ENCODE measurements around the gene ROBO4. TPM values are rescaled to one million over a fixed set of nuclear protein-coding genes. Genes with fewer than 3 reads are reported as not detected.
A peak's percentile ranks its signal among the peaks of the same experiment; 100 is the strongest.

The ROBO4 gene
- total RNA-seq, 1 donor from 2014 or later = not detected

DNA sequence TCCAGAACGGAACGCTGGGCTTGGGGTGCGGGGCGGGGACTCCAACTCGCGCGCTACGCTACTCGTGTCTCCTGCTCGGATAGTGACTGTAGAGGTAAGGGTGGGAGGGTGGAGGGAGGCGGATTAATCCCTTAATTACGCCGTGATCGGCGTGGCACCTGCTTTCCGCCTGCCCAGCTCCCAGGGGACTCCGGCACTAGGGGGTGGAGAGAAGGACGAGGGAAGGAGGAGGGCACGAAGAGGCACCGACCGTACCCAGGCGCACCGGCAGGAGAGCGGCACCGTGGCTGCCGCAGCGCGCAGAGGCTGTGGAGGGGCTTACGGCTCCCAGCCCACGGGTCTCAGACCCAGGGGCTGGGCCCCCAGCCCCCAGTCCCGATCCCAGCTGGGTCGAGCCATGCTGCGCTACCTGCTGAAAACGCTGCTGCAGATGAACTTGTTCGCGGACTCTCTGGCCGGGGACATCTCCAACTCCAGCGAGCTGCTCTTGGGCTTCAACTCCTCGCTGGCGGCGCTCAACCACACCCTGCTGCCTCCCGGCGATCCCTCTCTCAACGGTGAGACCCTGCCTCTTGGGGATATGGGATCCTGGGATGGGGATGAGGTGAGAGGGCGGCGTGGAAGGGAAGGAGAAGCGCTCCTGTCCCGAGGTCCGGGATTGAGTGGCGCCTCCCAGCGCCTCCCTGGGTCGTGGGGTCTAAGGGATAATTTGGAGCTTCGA, 32.3 kb downstream of the ROBO4 start, which contains the start of gene ROBO3:
Gene ROBO3, plus strand, starts transcription at position 252 of the 721 bp plus-strand sequence. Its CDS starts 146 bp downstream, at position 398.
- Mint-ChIP-seq H3K4me1 (peaks cover 12% of the 10 kb centered on the region), H3K4me3 (peak within 1 kb of the TSS; percentile 42), H3K36me3 (no peaks in the 10 kb centered on the region), H3K27ac (no peak within 1 kb of the TSS), H3K9me3 (no peaks in the 10 kb centered on the region), H3K27me3 (ENCODE audit: low read depth) (peaks cover 100% of the 10 kb centered on the region)
- peak in 1 of 2 experiments; percentile 38 for DNase-seq (ENCODE audit: low spot score in 2 of 2, unreplicated experiment in 2 of 2)
- TF ChIP-seq, protein P1, sequence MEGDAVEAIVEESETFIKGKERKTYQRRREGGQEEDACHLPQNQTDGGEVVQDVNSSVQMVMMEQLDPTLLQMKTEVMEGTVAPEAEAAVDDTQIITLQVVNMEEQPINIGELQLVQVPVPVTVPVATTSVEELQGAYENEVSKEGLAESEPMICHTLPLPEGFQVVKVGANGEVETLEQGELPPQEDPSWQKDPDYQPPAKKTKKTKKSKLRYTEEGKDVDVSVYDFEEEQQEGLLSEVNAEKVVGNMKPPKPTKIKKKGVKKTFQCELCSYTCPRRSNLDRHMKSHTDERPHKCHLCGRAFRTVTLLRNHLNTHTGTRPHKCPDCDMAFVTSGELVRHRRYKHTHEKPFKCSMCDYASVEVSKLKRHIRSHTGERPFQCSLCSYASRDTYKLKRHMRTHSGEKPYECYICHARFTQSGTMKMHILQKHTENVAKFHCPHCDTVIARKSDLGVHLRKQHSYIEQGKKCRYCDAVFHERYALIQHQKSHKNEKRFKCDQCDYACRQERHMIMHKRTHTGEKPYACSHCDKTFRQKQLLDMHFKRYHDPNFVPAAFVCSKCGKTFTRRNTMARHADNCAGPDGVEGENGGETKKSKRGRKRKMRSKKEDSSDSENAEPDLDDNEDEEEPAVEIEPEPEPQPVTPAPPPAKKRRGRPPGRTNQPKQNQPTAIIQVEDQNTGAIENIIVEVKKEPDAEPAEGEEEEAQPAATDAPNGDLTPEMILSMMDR (IDR thresholded peaks at IDR 0.05; ENCODE audit: unreplicated experiment) = no peak

DNA sequence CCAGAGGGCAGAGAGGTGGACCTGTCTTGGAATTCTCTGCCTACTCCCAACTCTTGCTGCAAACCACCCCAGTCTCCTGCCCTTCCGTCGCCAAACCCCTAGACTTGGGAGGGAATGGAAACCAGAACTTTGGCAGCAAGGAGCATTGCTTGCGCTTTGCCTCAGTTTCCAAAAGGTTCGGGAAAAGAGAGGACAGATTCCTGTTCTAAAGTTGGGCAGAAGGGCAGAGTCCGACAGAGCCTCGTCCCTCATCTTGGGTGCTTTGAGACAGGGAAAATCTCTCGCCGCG, 32.8 kb downstream of the ROBO4 start:
- DNase-seq (ENCODE audit: low spot score in 2 of 2, unreplicated experiment in 2 of 2) = no peak
- TF ChIP-seq, protein P1 (IDR thresholded peaks at IDR 0.05; ENCODE audit: unreplicated experiment) = no peak
- H3K4me3 Mint-ChIP-seq = no peak overlapping the region
- H3K27me3 Mint-ChIP-seq (ENCODE audit: low read depth) = peaks cover 100% of the 10 kb centered on the region
- H3K27ac Mint-ChIP-seq = no peak overlapping the region
- H3K36me3 Mint-ChIP-seq = no peaks in the 10 kb centered on the region
- peaks cover 12% of the 10 kb centered on the region for H3K4me1 Mint-ChIP-seq
- no peaks in the 10 kb centered on the region for H3K9me3 Mint-ChIP-seq

DNA sequence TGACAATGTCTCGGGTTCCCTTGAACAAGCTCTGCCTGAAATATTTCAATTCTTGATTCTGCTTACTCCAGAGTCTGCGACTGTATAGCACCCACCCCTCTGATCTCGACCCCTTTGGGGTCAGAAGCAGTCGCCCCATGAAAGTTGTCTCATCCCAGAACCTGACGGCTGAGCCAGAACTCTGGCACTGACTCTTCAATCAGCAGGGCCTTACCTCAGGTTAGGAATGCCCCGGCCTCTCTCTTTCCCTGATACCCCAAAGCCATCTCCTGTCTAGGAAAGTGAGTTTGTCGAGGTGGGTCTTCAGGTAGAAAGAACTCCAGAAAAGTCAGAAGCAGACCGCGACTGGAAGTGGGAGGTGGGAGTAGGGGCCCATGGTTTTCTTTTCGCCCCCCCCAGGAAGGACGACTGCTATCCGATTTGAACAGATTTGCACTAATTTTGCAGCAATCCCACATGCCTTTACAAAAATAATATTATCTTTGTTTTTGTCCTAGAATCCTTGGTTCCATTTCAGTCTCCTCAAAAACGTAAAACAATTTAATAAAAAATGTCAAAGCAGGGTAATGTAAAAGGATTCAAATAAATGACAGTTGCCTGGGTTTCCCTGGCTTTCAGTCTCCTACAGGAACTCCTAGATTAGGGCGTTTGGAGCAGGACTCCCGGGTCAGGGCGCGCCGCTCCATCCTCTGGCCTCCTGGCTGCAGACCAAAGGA, 33.3 kb downstream of the ROBO4 start:
- Mint-ChIP-seq H3K36me3 (no peaks in the 10 kb centered on the region), H3K27me3 (ENCODE audit: low read depth) (peaks cover 100% of the 10 kb centered on the region), H3K9me3 (no peaks in the 10 kb centered on the region), H3K27ac (no peak overlapping the region), H3K4me3 (no peak overlapping the region), H3K4me1 (peaks cover 12% of the 10 kb centered on the region)
- TF ChIP-seq, protein P1 (IDR thresholded peaks at IDR 0.05; ENCODE audit: unreplicated experiment) = no peak
- DNase-seq (ENCODE audit: low spot score in 2 of 2, unreplicated experiment in 2 of 2) = peak in 1 of 2 experiments; percentile 32

DNA sequence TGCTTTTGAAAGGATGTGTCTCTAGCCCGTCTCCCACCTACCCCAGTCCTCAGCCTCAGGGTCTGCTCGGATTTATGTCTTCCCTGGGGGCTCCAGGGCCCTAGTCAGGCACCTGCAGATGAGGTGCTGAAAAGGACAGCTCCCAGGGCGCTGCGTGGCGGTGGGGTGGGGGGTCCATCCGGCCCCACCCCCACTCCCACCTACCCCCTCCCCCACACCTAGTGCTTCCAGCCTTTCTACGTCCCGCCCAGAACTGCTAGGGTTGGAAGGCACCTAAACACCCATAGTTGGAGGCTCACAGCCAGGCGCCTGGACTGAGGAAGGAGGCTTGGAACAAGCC, 33.9 kb downstream of the ROBO4 start:
- Mint-ChIP-seq H3K4me1 (peaks cover 12% of the 10 kb centered on the region), H3K36me3 (no peaks in the 10 kb centered on the region), H3K9me3 (no peaks in the 10 kb centered on the region), H3K4me3 (no peak overlapping the region), H3K27me3 (ENCODE audit: low read depth) (peaks cover 98% of the 10 kb centered on the region), H3K27ac (no peak overlapping the region)
- TF ChIP-seq, protein P1 (IDR thresholded peaks at IDR 0.05; ENCODE audit: unreplicated experiment) = no peak
- peak in 1 of 2 experiments; percentile 47 for DNase-seq (ENCODE audit: low spot score in 2 of 2, unreplicated experiment in 2 of 2)

DNA sequence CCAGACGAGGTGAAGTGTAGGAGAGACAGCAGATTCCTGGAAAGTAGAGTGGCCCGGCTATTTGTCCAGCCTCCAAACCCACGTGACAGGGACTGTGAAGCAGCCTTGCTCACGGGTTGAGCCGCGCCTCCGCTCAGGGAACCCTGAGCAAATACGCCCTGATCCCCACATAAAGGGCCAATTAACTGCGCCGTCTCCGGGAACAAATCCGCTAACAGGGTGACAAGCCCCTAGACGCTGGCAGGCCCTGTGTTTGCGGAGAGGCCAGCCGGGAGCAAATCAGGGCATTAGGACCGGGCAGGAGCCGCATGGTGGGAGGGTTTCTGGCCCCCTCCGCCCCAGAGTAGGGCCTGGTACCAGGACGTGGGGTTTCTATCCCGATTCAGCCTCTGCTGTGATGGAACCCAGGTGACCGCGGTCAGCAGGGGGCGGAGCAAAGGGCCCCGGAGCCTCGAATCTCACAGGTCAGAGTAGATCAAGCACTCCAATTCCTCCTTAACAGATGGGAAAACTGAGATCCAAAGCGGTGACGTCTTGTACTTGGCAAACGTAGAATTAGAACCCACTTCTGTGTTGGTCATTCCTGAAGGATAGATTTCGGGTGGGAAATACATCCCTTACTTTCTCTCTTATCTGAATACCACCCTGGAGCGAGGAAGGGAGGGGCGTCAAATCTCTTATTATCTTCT, 34.4 kb downstream of the ROBO4 start:
- no peaks in the 10 kb centered on the region for H3K9me3 Mint-ChIP-seq
- peak in 1 of 2 experiments; percentile 37 for DNase-seq (ENCODE audit: low spot score in 2 of 2, unreplicated experiment in 2 of 2)

More for the DNA sequence above, 34.4 kb downstream of the ROBO4 start:
- peaks cover 12% of the 10 kb centered on the region for H3K4me1 Mint-ChIP-seq
- H3K36me3 Mint-ChIP-seq = no peaks in the 10 kb centered on the region
- TF ChIP-seq, protein P1 (IDR thresholded peaks at IDR 0.05; ENCODE audit: unreplicated experiment) = no peak
- H3K27me3 Mint-ChIP-seq (ENCODE audit: low read depth) = peaks cover 97% of the 10 kb centered on the region
- H3K4me3 Mint-ChIP-seq = no peak overlapping the region
- H3K27ac Mint-ChIP-seq = no peak overlapping the region
